Sigmoid colon (tissue), 4 donors: ENCODE results near the gene SRC.

Source experiments
- EP300 ChIP-seq, 4 donors: sonication (generic); formaldehyde crosslinking; IDR thresholded peaks; one replicate each; pipeline ENCODE4 v1.6.1; 2017; ENCODE audit warnings: antibody characterized with exemption in 4 of 4
- POLR2A ChIP-seq, 2 donors: fragments of 450-650 bp; IDR thresholded peaks; one replicate each; pipeline ENCODE4 v1.6.1; 2016; ENCODE audit warnings: antibody characterized with exemption in 2 of 2, mild to moderate bottlenecking in 2 of 2, moderate library complexity in 2 of 2
- POLR2AphosphoS5 ChIP-seq, 4 donors: sonication (generic); formaldehyde crosslinking; IDR thresholded peaks; one replicate each; pipeline ENCODE4 v1.6.1; 2017; ENCODE audit warnings: antibody characterized with exemption in 4 of 4
- TF ChIP-seq, protein P1 (sequence below), 4 experiments: fragments of 450-650 bp in 3 of 4; fragments of 200-600 bp in 1 of 4; IDR thresholded peaks; one replicate each; pipeline ENCODE4 v1.5.1; 2016 to 2019; ENCODE audit warnings: antibody characterized with exemption in 4 of 4, mild to moderate bottlenecking in 3 of 4, moderate library complexity in 2 of 4

DNA sequence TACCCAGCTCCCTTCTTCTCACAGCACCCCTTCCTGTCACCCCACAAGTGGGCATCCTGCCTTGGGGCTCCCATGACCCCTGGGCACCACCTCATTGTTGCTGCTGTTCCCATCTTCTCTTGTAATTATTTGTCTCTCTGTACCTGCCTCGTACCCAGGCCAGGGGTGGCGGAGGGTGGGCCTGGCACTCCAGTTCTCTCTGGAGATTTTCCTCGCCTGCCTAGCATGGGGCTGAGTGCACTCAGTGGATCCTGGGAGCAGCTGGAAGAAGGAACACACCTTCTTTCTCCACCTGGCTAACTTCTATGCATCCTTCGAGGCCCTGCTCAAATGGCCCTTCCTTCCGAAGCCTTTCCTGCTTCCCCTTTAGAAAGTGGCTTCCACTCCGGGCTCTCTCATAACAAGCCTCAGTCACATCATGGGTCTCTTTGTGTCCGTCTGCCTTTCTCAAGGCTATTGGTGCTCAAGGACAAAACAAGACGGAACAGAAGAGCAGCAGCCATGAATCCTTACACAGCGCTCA lies 79.2 kb downstream of the SRC start:
- TF ChIP-seq, protein P1, sequence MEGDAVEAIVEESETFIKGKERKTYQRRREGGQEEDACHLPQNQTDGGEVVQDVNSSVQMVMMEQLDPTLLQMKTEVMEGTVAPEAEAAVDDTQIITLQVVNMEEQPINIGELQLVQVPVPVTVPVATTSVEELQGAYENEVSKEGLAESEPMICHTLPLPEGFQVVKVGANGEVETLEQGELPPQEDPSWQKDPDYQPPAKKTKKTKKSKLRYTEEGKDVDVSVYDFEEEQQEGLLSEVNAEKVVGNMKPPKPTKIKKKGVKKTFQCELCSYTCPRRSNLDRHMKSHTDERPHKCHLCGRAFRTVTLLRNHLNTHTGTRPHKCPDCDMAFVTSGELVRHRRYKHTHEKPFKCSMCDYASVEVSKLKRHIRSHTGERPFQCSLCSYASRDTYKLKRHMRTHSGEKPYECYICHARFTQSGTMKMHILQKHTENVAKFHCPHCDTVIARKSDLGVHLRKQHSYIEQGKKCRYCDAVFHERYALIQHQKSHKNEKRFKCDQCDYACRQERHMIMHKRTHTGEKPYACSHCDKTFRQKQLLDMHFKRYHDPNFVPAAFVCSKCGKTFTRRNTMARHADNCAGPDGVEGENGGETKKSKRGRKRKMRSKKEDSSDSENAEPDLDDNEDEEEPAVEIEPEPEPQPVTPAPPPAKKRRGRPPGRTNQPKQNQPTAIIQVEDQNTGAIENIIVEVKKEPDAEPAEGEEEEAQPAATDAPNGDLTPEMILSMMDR (IDR thresholded peaks at IDR 0.05): no peak
- no peak for TF ChIP-seq POLR2A (IDR thresholded peaks at IDR 0.05)
- TF ChIP-seq POLR2AphosphoS5 (IDR thresholded peaks at IDR 0.05): no peak
- TF ChIP-seq EP300 (IDR thresholded peaks at IDR 0.05): no peak
